Measurements from ENCODE around the gene SGK1. TPM values are rescaled to one million over a fixed set of nuclear protein-coding genes. Genes with fewer than 3 reads are reported as not detected.

SGK1 gene
- total RNA-seq, 1 donor from 2014 or later = 15.8 TPM

DNA sequence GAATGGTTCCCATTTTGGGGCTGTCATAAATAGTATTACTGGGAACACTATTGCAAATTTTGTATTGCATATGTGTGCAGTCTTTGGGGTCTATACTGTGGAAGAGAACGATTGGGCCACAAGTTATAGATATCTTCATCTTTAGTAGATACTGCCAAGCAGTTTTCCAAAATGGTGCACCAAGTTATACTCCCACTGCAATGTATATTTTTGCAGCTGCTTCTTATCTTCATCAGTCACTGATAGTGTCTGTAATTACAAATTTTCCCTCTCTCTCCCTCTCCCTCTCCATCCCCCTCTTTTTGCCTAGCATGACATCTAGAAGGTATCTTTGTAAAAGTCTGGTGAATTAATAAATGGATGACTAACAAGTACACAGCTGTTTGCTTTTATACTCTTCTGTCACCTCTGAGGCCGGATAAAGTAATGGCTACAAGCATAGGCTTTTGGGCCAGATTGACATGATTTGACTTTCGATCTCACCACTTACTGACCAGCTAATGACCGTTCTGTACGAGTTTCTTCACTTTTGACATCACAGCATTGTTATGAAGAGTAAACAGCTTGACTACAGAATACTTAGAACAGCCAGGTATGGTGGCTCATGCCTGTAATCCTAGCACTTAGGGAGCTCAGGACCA lies 152.2 kb downstream of the SGK1 start:
- H3K4me1 Mint-ChIP-seq = no peaks in the 10 kb centered on the region
- Histone ChIP-seq H3K4me1 (no peaks in the 10 kb centered on the region), H3K36me3 (no peaks in the 10 kb centered on the region), H3F3A (ENCODE audit: low read depth) (no peaks in the 10 kb centered on the region), H3K9ac (no peak overlapping the region), H3K4me3 (no peak overlapping the region), H3K79me2 (ENCODE audit: low read depth) (no peaks in the 10 kb centered on the region), H3K9me3 (ENCODE audit: low read depth) (no peaks in the 10 kb centered on the region), H3K4me2 (no peak overlapping the region), H4K20me1 (ENCODE audit: low read depth) (no peaks in the 10 kb centered on the region), H2AFZ (replicated peaks) (no peak overlapping the region), H3K27me3 (no peaks in the 10 kb centered on the region), H3K27ac (no peak overlapping the region)
- TF ChIP-seq, protein P1, sequence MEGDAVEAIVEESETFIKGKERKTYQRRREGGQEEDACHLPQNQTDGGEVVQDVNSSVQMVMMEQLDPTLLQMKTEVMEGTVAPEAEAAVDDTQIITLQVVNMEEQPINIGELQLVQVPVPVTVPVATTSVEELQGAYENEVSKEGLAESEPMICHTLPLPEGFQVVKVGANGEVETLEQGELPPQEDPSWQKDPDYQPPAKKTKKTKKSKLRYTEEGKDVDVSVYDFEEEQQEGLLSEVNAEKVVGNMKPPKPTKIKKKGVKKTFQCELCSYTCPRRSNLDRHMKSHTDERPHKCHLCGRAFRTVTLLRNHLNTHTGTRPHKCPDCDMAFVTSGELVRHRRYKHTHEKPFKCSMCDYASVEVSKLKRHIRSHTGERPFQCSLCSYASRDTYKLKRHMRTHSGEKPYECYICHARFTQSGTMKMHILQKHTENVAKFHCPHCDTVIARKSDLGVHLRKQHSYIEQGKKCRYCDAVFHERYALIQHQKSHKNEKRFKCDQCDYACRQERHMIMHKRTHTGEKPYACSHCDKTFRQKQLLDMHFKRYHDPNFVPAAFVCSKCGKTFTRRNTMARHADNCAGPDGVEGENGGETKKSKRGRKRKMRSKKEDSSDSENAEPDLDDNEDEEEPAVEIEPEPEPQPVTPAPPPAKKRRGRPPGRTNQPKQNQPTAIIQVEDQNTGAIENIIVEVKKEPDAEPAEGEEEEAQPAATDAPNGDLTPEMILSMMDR (IDR thresholded peaks at IDR 0.05) = no peak
- TF ChIP-seq EZH2phosphoT487 (IDR thresholded peaks at IDR 0.05) = no peak
- TF ChIP-seq EZH2 (IDR thresholded peaks at IDR 0.05) = no peak
- H3K27ac Mint-ChIP-seq = no peak overlapping the region
- H3K27me3 Mint-ChIP-seq (ENCODE audit: insufficient read depth, low read depth) = no peaks in the 10 kb centered on the region
- H3K4me3 Mint-ChIP-seq = no peak overlapping the region
- no peak for DNase-seq (ENCODE audit: low spot score)
- no peaks in the 10 kb centered on the region for H3K9me3 Mint-ChIP-seq
- H3K36me3 Mint-ChIP-seq = no peaks in the 10 kb centered on the region

DNA sequence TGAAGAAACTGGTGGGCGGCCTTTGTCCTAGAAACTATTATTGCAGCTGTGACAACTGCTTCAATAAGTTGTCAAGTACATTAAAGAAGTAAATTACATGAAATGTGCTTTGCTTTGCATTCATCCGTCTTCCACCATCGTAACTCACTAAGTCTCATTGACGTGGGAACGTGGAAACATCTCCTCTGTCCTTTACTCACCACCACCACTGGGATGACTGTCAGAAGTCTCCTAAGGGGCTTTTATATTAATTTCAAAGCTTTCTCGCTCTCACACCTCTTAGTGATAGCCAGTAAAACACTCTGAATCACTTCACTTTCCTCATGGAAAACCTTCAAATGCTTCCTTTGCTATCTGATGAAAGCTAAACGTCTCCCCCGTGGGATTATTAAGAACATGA lies 153.6 kb downstream of the SGK1 start:
- no peaks in the 10 kb centered on the region for H3K9me3 ChIP-seq (ENCODE audit: low read depth)
- H3K27ac ChIP-seq = no peak overlapping the region
- no peaks in the 10 kb centered on the region for H3K4me1 ChIP-seq
- no peaks in the 10 kb centered on the region for H3K79me2 ChIP-seq (ENCODE audit: low read depth)
- Mint-ChIP-seq H3K9me3 (no peaks in the 10 kb centered on the region), H3K27me3 (ENCODE audit: insufficient read depth, low read depth) (no peaks in the 10 kb centered on the region), H3K27ac (no peak overlapping the region), H3K36me3 (no peaks in the 10 kb centered on the region), H3K4me1 (no peaks in the 10 kb centered on the region), H3K4me3 (no peak overlapping the region)
- TF ChIP-seq, protein P1 (IDR thresholded peaks at IDR 0.05) = no peak
- TF ChIP-seq EZH2 (IDR thresholded peaks at IDR 0.05) = no peak
- TF ChIP-seq EZH2phosphoT487 (IDR thresholded peaks at IDR 0.05) = no peak
- DNase-seq (ENCODE audit: low spot score) = no peak
- H3K4me3 ChIP-seq = no peak overlapping the region
- no peak overlapping the region for H2AFZ ChIP-seq (replicated peaks)
- H3K36me3 ChIP-seq = no peaks in the 10 kb centered on the region
- H3K27me3 ChIP-seq = no peaks in the 10 kb centered on the region
- H3F3A ChIP-seq (ENCODE audit: low read depth) = no peaks in the 10 kb centered on the region
- no peak overlapping the region for H3K9ac ChIP-seq
- H4K20me1 ChIP-seq (ENCODE audit: low read depth) = no peaks in the 10 kb centered on the region
- H3K4me2 ChIP-seq = no peak overlapping the region

GRCh38 chr6:134162932-134163331 lies 155.0 kb downstream of the SGK1 start:
- no peak overlapping the region for H3K4me3 Mint-ChIP-seq
- no peak overlapping the region for H3K27ac ChIP-seq
- no peak overlapping the region for H3K4me2 ChIP-seq

More at GRCh38 chr6:134162932-134163331, 155.0 kb downstream of the SGK1 start:
- Histone ChIP-seq H3K79me2 (ENCODE audit: low read depth) (no peaks in the 10 kb centered on the region), H3K36me3 (no peaks in the 10 kb centered on the region), H3K9ac (no peak overlapping the region), H3K9me3 (ENCODE audit: low read depth) (no peaks in the 10 kb centered on the region), H2AFZ (replicated peaks) (no peak overlapping the region), H3K4me1 (no peaks in the 10 kb centered on the region), H3K4me3 (no peak overlapping the region), H3K27me3 (no peaks in the 10 kb centered on the region), H4K20me1 (ENCODE audit: low read depth) (no peaks in the 10 kb centered on the region), H3F3A (ENCODE audit: low read depth) (no peaks in the 10 kb centered on the region)
- no peak overlapping the region for H3K27ac Mint-ChIP-seq
- no peak for DNase-seq (ENCODE audit: low spot score)
- H3K27me3 Mint-ChIP-seq (ENCODE audit: insufficient read depth, low read depth) = no peaks in the 10 kb centered on the region
- H3K9me3 Mint-ChIP-seq = no peaks in the 10 kb centered on the region
- no peaks in the 10 kb centered on the region for H3K4me1 Mint-ChIP-seq
- no peak for TF ChIP-seq EZH2phosphoT487 (IDR thresholded peaks at IDR 0.05)
- TF ChIP-seq, protein P1 (IDR thresholded peaks at IDR 0.05) = no peak
- no peaks in the 10 kb centered on the region for H3K36me3 Mint-ChIP-seq
